NCI-H2196 (cell line): ENCODE measurements around the gene RAD9A.

Source experiments
- DNase-seq: peaks from one replicate; lab custom pipeline; 2025; ENCODE audit not compliant: unreplicated experiment; lab: John Stamatoyannopoulos, UW

The RAD9A gene

DNA sequence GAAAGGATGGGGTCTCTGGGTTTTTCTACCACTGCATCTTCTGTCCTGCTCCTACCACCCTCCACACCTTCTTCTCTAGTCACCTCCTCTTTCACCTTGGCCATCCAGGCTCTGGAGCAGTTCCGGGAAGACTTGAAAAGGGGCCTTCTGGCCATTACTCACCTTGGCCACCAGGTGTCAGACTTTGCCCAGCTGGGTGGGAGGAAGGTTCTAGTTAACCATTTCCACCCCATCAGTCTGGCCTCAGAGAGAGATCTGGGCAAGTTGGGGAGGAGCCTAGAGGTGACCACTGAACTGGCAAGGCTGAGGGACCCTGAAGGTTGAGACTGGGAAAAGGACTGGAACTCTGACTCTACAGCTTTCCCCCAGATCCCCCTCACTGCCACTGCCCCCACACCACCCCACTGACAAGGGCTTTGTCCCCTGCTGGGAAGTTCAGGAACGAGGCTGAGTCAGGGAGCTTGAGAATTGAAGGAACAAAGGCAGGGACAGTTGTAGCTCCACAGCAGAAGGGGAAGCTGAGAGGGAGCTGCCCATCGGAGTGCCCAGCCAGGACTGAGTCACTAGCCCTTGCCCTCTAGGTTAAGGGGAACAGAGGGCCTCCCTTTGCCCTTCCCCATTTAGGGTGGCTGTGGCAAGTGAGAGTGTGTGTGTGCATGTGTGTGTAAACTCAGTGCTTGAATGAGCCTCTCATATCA is 34.8 kb upstream of the RAD9A start:
- DNase-seq, result peak; percentile 81

DNA sequence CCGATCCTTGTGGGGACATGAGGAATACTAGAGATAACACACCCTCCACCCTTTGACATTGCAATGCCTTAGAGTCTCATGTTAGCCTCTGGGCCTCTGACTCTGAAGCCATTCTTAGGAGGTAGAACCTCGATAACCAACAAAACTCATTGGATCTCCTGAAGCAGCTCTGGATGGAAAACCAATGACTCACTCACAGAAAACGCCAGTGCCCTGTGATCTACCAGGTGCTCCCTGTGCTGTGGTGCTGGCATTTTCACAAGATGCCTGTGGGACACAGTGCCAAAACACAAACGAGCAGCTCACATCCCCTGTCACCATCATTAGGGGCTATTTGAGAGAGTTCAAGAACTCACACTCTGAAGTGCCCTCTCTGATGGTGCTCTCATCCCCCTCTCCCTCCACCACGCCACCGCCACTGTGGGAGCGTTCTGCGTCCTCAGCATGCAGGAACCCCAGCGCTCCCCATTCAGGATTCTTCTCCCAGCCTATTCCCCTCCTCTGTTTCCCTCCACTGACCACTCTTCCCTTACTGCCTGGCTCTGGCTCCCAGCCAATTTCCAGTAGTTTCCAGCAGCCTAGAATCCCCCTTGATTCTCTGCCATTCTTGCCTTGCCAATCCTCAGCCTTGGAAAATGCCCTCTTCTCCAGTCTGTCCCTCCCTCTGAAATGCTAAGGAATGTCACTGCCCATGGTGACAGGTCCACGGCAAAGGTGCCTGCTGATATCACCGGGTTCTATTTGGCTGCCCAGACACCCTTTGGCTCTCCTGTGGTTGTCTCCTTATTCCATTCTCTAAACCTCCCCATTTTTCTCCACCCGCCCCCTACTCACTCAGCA is 33.7 kb upstream of the RAD9A start:
- DNase-seq, result no peak

DNA sequence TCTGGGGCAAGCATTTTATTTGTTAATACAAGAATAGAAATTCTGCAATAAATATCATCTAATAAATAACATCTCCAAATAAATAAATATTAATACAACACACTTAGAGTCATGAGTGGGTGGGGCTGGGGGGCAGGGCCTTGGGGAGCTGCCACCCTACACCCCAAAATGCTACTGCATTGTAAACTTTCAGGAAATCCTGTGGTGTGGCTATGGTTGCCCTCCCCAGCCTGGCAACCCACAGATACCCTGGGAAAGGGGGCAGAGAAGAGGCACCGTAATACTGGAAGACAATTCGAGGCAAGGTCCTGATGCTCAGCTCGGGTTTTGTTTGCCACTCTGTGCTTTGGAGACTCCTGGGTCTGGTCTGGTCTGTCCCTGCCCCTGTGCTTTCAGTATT is 27.6 kb upstream of the RAD9A start:
- DNase-seq, result no peak

DNA sequence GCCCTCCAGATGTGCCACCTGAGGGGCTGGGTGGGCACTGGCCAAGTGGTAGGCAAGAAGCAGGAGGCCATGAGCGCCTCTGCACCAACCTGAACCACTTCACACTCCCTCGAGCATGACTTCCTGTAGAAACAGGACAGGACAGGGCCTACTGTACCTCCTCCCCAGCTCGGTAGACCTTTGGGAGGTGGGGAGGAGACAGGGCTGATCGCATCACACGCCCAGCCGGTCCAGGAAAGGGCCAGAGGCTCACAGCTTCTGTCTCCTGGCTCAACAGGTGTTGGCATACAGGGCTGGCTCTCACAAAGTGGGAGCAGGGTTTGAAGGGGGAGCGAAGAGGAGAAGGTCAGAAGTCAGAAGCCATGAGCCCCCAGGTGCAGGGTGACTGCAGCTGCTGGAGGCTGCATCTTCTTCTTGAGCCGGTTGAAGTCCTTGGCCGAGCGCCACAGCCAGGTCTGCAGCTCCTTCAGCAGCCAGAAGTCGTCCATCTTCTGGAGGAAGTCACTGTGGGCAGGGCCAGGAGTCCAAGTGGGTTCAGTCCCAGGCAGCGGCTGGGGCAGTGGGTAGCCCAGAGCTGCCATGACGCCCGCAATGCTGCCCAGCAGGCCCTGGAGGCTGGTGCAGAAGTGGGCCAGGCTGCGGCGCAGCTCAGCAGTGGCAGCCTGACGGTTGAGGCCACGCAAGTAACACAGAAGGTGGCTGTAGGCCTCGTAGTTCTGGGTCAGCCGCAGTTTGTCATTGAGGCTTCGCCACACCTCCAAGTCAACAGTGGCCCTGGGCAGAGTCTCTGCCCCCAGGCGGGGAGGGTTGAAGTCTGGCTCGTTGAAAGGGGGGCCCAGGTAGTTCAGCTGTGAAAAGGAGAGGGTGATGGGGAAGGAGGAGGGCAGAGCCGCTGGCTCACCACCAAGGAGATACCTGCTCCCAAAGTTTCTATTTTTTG is 26.7 kb upstream of the RAD9A start:
- no peak for DNase-seq

DNA sequence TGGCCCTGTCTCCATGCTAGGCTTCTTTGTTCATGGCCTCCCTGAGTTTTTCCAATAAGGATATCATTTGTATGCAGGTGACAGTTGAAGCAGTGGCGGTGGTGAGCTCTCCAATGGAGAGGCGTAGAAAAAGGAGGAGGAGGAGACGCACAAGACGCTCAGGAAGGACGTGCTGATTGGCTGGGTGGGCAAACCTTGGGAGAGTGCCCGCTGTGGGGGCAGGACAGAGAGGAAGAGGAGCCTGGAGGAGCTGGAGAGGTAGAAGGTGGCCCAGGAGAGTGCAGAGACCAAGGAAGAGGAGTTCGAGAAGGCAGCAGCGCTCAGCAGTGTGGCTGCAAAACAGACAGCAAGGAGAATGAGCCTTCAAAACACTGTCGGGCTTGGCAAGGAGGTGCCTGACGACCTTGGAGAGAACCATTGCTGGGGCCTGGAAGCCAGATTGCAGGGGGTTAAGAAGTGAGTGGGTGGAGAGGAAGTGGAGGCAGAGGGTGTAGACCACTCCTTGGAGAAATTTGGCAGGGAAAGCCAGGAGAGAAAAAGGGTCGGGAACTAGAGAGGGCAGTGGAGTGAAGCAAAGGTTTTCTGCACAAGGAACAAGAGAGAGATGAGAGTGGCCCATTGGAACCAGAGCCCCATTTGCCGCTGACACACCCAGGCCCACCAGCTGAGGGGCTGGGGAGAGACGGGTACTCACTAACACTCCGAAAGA is 25.9 kb upstream of the RAD9A start:
- no peak for DNase-seq

DNA sequence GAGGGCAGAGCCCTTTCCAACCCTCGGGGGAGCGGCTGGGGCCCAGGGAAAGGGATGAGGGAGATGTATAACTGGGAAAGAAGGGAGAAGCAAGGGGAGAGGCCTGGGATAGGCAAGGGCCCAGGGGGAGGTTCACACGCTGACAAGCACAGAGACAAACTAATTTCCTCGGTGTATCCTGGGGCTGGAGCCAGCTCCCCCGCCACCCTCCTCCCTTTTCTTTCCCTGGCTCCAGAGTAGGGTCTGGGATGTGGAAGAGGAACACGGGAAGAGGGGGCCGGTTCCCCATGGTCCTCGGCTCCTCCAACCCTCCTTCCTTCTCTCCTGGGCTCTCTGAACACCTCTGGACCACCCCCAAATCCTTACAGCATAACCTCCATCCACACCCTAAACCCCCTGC is 25.2 kb upstream of the RAD9A start:
- DNase-seq, result no peak

DNA sequence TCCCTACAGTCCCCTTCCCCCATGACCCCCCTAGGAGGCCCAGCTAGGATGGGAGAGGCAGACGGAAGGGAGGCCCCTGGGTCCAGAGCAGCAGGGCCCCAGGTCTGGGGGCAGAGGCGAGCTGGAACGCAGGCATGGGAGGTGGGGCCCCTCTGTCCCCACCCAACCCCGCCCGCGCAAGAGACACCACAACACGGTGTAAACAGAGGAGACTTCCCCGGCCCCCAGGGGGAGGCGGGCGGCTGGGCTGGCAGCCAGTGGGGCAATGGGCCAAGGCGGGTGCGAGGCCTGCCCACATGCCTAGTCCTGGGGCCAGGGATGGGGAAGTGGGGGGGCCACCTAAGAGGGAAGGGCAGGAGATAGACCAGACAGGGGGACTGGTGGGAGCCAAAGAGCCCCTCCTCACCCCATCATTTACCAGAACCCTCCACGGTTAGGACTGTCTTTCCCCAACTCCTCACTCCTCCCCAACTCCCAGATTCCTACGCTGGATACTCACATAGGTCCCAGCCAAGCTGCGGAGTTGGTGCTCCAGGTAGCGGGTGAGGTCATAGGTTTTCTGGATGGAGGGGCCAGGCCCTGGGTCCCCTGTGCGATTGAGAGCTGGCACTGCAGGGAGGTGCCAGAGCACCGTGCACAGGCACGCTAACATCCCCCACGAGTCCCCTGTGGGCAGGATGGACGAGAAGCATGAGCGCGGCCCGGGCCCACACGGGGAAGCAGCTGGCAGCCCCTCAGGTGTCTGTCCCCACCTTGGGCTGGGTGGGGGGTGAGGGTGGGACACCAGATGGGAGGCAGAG is 24.6 kb upstream of the RAD9A start:
- DNase-seq, result no peak

DNA sequence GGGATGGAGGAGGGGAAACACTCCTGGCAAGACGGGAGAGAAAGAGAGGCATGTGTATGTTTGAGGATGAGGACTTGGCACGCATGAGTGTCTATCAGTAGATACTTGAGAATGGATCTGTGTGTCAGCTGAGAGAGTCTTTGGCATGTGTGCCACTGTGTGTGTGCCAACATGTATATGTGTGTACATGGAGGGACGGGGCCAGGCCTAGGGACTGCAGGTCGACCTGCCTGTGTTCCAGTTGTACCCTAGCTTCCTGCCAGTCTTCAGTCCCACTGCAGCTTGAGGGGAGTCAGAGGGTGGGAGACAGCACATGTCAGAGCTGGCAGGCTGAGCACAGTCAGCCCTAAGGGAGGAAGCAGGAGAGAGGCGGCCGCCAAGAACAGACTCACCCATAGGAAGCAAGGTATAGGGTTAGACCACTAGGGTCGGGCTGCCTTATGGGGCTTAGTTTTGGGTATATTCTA is 24.0 kb upstream of the RAD9A start:
- no peak for DNase-seq

DNA sequence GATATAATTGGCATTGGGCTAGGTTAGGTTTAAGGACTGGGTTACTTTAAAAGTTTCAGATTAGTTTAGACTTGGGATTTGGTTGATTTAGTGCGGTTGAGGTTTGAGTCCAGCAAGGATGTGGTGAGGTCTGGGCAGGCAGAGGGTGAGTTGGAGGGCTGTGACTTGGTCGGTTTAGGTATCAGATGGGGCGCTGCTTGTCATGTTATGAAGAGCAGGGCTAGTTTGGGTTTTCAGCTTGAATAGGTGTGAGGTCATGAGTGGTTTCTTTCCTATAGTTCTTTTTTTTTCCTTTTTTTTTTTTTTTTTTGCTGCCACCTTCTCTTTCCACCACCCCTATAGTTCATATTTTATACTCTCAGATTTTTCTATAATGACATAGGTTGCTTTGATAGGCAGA is 23.2 kb upstream of the RAD9A start:
- no peak for DNase-seq

DNA sequence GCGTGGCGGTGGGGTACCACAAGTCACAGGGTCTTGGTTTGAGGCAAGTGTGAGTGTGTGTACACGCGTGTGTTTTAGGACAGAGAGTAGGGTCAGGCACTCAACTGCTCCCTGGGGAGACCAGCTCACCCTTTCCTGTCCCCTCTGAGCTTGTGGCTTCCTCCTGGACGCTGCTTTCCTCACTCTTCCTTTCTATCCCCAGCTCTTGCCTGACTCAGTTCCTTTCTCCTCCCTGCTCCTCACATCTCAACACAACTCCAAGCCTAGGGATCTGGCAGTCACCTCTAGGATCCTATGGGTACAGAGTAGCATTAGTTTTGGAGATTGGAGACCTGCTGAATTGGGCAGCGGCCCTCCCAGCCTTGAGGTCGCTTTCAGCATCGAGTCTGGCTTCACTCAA is 22.5 kb upstream of the RAD9A start:
- DNase-seq, result no peak

DNA sequence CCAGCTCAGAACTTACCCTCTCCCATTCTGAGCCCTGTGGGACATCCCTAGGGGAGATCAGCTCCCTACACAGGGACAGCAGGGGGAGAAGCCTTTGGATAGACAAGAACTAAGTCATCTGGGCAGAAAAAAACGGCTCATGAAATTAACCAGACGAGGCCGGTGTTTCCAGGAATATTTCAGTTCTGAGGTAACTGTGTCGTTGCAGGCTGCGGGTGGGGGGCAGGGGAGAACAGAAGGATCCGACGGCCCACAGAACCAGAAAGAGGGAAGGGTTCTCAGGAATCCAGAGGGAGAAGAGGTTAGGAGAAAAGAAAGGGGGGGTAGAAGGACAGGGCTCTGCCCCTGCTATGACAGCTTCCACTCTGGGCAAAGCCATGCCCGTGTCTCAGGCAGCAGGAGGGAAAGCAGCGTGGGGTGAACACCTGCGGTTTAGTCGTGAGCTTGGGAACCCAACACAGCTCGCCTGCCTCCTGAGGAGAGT is 21.9 kb upstream of the RAD9A start:
- DNase-seq, result no peak

DNA sequence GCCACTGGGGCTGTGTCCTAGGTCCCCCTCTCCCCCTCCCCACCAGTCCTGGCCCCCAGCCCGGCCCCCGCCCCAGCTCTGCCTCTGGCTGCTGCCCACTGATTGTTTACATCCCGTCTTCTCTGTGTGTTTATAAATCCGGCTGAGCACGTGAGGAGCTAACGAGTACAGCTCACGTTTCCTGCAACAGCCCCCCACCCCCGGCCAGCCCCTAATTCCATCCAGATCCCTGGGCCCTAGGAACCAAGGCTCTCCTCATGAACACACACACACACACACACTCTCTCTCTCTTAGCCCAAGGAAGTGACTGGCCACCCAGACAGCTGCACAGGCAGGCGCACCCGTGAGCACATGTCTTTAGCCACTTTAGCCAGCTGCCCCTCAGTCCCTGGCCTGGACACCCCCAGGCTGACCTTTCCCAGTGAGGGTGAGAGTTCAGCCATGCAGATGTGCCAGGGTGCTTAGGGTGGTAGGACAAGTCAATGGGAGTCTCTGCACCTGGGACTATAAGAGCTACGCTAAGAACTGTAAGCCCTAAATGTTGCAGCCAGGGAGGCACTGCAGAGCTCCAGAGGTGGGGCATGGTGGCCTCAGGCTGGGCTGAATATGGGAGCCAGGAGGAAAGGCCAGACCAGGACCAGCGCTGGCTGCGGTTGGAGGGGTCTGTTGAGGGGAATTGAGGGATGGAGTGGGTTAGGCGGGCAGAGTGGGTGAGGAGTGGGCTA is 21.3 kb upstream of the RAD9A start:
- no peak for DNase-seq

DNA sequence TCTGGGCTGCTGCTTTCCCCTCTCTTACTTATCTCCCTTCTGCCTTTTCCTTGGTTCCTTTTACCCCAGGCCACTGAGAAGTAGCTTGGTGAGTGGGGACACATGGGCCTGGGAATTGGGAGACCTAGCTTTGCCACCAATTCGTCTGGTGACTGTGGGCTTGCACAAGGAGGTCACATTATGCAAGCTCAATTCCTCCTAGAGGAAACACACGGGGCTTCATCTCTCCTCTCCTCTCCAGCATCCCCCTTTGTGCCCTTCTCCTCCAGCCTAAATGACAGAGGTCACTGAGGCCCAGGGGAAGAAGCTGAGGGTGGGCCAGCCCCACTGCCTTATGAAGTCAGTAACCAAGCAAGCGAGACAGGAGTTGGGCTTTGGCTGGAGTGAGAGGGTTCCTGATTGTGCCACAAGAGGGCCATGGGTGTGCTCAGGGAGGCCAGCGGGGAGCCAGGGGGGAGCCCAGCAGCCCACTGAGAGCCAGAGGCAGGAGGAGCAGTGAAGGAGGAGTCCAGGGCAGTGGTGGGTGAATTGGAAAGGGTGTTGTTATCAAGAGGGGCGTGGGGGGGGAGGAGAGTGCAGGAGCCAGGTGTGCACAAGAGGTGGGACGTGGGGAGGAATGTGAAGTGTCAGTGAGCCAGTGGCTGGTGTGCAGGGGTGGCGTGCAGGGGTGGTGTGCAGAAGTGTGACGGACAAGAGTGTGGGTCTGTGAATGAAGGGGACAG is 20.4 kb upstream of the RAD9A start:
- DNase-seq, result no peak

DNA sequence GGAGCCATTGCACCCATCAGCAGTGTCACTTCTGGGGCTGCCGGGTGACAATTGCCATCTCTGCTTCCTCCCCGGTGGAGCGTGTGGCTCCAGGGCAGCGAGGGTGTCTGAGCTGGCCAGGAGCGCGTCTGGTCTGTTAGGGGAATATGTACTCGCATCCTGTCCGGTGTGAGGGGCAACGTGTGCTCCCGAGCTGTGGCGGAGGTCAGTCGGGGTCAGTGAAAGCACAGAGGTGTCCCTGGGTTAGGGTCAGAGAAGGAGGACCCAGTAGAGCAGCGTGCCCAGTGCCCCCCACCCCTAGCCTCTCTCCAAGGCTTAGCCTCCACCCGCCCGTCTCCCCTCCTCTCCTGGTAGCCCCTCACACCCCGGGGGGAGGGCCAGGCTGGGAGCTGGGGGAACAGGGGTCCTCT is 19.9 kb upstream of the RAD9A start:
- no peak for DNase-seq

DNA sequence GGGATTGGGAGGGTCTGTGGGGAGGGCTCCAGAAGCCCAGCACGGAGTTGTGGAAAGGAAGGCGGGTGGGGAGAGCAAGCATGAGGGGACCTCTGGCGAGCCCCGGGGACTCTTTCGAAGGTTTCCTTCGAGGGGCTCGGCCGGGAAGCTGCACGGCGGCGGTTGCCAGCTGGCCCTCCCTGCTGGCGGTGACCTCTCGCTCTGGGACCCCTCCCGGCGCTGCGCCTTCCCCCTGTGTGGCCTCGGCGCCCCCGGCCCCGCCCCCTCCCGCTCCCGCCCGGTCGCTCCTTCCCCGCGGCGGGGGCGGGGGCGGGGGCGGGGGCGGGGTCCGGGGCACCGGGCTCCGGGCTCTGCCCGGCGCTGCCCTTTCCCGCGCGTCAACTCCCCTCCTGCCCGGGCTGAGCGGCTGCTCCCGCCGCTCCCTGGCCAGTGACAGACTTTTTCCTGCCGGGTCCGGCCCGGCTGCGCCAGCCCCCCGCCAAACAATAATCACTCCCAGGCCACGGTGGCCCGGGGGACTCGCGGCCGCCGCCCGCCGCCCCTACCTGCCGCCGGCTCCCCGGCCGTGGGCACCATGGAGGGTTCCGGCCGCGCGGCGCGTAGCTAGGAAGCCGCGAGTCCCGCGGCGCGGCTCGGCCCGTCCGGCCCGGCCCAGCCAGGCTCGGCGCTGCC is 19.3 kb upstream of the RAD9A start:
- no peak for DNase-seq

DNA sequence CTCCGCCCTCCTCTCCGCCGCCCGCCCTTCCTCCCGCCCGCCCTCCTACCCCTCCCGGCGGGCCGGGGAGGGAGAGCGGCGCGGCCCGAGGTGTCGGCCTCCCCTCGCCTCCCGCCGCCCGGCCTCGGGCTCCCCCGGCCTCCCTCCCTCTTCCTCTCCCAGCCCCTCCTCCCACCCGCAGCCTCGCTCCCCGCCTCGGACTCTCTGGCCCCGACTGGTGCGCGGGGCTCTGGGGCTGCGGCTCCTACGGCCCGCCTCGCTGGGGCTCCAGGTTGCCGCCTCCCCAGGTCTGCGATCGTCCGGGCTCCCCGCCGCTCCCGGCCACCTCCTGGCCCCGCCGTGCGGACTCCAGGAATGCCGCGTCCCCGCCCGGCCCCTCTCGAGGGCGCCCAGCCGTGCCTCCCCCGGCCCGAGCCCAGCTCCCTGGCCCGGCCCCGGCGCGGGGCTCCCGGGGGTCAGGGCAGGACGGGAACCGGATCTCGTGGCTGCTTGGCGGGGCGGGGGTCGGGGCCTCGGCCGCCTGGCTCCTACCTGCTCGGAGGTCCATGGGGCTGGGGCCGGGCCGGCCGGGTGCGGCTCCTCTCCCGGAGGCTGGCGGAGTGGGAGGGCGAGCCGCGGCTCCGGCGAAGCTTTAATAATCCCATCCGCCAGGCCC is 18.7 kb upstream of the RAD9A start, which contains the start of gene CLCF1:
TSS of gene CLCF1 (minus strand) at position 606 of the 655 bp plus-strand sequence. CDS start at position 547, 59 bp downstream.
- DNase-seq, result no peak
